IgD-negative memory B cell (primary cell): ENCODE data around the gene SELENOS. TPM values are rescaled to one million over a fixed set of nuclear protein-coding genes. Genes with fewer than 3 reads are reported as not detected.

Source experiments
- H3K27ac Mint-ChIP-seq, 3 donors: one replicate each; pipeline ENCODE4 v1.8.0; 2020 to 2022; ENCODE audit warnings: mild to moderate bottlenecking in 3 of 3, mixed read lengths in 3 of 3, moderate library complexity in 1 of 3
- H3K27me3 Mint-ChIP-seq: one replicate; pipeline ENCODE4 v1.8.0; 2021; ENCODE audit warnings: mixed read lengths
- H3K36me3 Mint-ChIP-seq: one replicate; pipeline ENCODE4 v1.8.0; 2020; ENCODE audit warnings: mild to moderate bottlenecking, mixed read lengths
- H3K4me1 Mint-ChIP-seq, 3 donors: one replicate each; pipeline ENCODE4 v1.8.0; 2020 to 2022; ENCODE audit warnings: mixed read lengths in 3 of 3, mild to moderate bottlenecking in 1 of 3
- H3K4me3 Mint-ChIP-seq, 4 donors: one replicate each; pipeline ENCODE4 v1.8.0; 2020 to 2022; ENCODE audit warnings: mild to moderate bottlenecking in 4 of 4, mixed read lengths in 4 of 4, moderate library complexity in 3 of 4
- H3K9me3 Mint-ChIP-seq, 3 donors: one replicate each; pipeline ENCODE4 v1.8.0; 2020 to 2021; ENCODE audit warnings: mixed read lengths in 3 of 3, mild to moderate bottlenecking in 1 of 3
- polyA plus RNA-seq: library from polyadenylated mRNA; unstranded; fragments of 300-500 nt; fragmentation: Illumina TruSeq; gene quantifications from one replicate; pipeline ENCODE4 v1.2.3, GENCODE V29; 2021

SELENOS gene
- polyA plus RNA-seq, 1 donor from 2014 or later = 55.2 TPM

DNA sequence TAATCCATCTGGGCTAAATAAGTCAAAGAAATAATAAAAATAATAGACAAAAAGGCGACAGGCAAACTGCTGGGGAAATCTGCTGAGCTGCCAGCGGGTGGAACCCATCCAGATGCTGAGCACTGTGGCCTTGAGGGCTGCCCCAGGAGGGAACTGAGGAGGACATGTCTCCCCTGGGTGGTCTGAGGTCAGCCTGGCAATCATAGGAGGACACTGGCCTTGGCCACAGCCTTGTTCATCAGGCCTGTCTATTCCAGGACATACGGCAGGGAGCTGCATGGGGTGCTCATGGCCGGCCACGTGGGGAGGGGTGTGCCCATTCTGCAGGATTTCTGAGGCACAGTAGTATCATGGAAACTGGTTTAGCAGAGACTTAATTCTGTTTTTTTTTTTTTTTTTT lies 39.2 kb upstream of the SELENOS start:
- peaks cover 27% of the 10 kb centered on the region for H3K27me3 Mint-ChIP-seq
- peaks cover 0 to 1% (median 0%) of the 10 kb centered on the region in 3 donors for H3K9me3 Mint-ChIP-seq
- no peak overlapping the region for H3K27ac Mint-ChIP-seq
- H3K36me3 Mint-ChIP-seq = no peaks in the 10 kb centered on the region
- H3K4me3 Mint-ChIP-seq = no peak overlapping the region
- H3K4me1 Mint-ChIP-seq = peaks cover 0 to 9% (median 5%) of the 10 kb centered on the region in 3 donors

GRCh38 chr15:101315736-101316135 lies 38.5 kb upstream of the SELENOS start:
- Mint-ChIP-seq H3K27ac (no peak overlapping the region), H3K4me3 (no peak overlapping the region)

GRCh38 chr15:101314336-101315125 lies 37.2 kb upstream of the SELENOS start:
- Mint-ChIP-seq H3K4me3 (no peak overlapping the region), H3K4me1 (peaks cover 0 to 3% (median 0%) of the 10 kb centered on the region in 3 donors), H3K27ac (no peak overlapping the region), H3K27me3 (peaks cover 12% of the 10 kb centered on the region), H3K9me3 (peaks cover 0 to 1% (median 0%) of the 10 kb centered on the region in 3 donors), H3K36me3 (no peaks in the 10 kb centered on the region)

More at GRCh38 chr15:101315736-101316135, 38.5 kb upstream of the SELENOS start:
- peaks cover 0 to 8% (median 5%) of the 10 kb centered on the region in 3 donors for H3K4me1 Mint-ChIP-seq
- no peaks in the 10 kb centered on the region for H3K36me3 Mint-ChIP-seq
- H3K9me3 Mint-ChIP-seq = peaks cover 0 to 1% (median 0%) of the 10 kb centered on the region in 3 donors
- peaks cover 20% of the 10 kb centered on the region for H3K27me3 Mint-ChIP-seq

GRCh38 chr15:101313041-101313761 lies 35.9 kb upstream of the SELENOS start:
- no peak overlapping the region for H3K27ac Mint-ChIP-seq
- H3K9me3 Mint-ChIP-seq = no peaks in the 10 kb centered on the region
- no peak overlapping the region for H3K4me3 Mint-ChIP-seq

GRCh38 chr15:101310508-101310907 lies 33.2 kb upstream of the SELENOS start:
- peaks cover 3% of the 10 kb centered on the region for H3K27me3 Mint-ChIP-seq
- no peaks in the 10 kb centered on the region for H3K9me3 Mint-ChIP-seq
- H3K4me1 Mint-ChIP-seq = peaks cover 0 to 3% (median 0%) of the 10 kb centered on the region in 3 donors
- H3K4me3 Mint-ChIP-seq = no peak overlapping the region
- H3K27ac Mint-ChIP-seq = peak overlapping the region in 1 of 3 donors; percentile 63
- H3K36me3 Mint-ChIP-seq = no peaks in the 10 kb centered on the region

More at GRCh38 chr15:101313041-101313761, 35.9 kb upstream of the SELENOS start:
- H3K27me3 Mint-ChIP-seq = peaks cover 5% of the 10 kb centered on the region
- no peaks in the 10 kb centered on the region for H3K36me3 Mint-ChIP-seq
- peaks cover 0 to 3% (median 0%) of the 10 kb centered on the region in 3 donors for H3K4me1 Mint-ChIP-seq

DNA sequence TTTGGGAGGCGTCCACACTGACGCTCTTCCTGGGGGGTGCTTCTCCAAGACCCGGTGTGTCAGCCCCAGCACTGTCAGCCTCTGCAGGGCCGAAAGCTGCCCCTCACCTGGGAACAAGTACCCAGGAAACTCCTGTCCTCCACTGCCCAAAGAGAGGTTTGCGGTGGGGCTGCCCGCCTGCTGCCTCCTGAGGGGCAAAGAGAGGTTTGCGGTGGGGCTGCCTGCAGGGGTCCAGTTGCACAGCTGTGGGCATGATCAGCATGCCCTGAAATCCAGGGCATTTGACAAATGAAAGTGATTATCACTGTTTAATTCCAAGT lies 32.8 kb upstream of the SELENOS start:
- H3K4me3 Mint-ChIP-seq = no peak overlapping the region
- no peak overlapping the region for H3K27ac Mint-ChIP-seq
- H3K9me3 Mint-ChIP-seq = no peaks in the 10 kb centered on the region
- H3K27me3 Mint-ChIP-seq = peaks cover 3% of the 10 kb centered on the region
- H3K4me1 Mint-ChIP-seq = peaks cover 0 to 3% (median 0%) of the 10 kb centered on the region in 3 donors
- no peaks in the 10 kb centered on the region for H3K36me3 Mint-ChIP-seq

- no peaks in the 10 kb centered on the region for H3K9me3 Mint-ChIP-seq
- H3K4me1 Mint-ChIP-seq = peaks cover 0 to 3% (median 0%) of the 10 kb centered on the region in 3 donors
- no peak overlapping the region for H3K27ac Mint-ChIP-seq
- H3K4me3 Mint-ChIP-seq = no peak overlapping the region
- peaks cover 3% of the 10 kb centered on the region for H3K27me3 Mint-ChIP-seq
- H3K36me3 Mint-ChIP-seq = no peaks in the 10 kb centered on the region
These were observed 32.3 kb upstream of the SELENOS start for GRCh38 chr15:101309436-101310160.

DNA sequence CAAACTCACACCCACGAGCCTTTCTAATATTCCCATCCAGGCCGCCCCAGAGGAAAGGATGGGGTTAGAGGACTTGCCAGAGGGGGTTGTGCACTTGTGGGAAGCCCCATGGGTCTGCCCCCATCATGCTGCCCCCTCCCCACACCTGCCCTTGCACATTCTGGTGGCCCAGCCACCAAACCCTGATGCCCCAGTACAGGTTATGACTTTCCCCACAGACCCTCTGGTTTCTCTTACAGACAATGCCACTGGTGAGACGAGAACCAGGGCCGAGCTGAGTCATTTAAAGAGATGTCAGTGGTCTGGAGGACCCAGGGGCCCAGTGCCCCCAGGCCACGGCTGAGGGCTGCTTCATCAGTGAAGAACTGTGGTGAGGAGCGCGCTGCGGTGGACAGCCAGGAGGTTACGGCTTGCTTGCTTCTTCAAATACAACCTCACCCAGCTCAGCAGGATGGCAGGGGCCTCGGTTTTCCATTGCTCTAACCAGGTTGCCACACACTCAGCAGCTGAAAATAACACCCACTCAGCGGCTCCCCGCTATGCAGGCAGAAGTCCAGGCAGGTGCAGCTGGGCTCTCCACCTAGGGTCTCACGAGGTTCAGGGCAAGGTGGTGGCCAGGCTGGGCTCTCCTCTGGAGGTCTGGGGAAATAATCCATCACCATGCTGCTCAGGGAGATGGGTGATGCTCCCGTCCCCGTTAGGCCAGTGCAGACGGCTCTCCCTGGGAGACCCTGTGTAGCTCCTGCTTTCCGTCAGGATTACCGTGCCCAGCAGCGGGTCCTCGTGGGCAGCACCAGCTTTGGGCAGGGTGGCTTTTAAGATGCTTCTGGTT lies 31.5 kb upstream of the SELENOS start:
- H3K4me3 Mint-ChIP-seq = no peak overlapping the region
- H3K27ac Mint-ChIP-seq = no peak overlapping the region
- peaks cover 0 to under 1% (median 0%) of the 10 kb centered on the region in 3 donors for H3K4me1 Mint-ChIP-seq
- no peaks in the 10 kb centered on the region for H3K9me3 Mint-ChIP-seq
- peaks cover 3% of the 10 kb centered on the region for H3K27me3 Mint-ChIP-seq
- H3K36me3 Mint-ChIP-seq = no peaks in the 10 kb centered on the region

DNA sequence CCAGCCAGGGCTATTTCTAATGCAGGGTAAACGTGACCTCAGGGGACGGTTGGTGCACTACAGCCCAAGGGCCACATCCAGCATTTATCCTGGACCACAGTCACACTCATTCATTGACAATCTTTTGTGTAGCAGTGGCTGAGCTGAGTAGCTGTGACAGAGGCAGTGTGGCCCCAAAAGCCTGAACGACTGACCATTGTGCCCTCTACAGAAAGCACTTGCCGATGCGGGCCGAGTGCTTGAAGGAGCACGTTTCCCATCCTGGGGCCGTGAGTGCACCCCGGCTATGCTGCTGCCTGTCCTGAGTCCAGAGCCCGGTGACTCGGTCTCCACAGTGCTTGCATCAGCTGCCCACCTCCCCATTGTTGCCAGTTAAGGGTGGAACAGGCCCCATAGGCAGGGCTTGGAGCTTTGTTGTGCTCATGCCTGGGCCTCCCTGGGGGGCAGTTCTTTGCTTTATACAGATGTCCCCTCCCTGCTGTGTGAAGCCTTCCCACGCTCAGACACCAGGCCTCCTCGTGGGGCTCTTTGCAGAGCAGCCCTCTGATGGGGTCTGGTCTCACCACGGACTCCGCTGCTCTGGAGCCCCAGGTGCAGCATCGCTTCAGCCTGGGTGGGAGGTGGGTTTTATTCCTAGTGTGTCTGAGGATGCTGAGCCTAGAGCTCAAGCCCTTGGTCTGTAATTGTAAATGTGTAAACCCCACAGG lies 30.8 kb upstream of the SELENOS start:
- H3K9me3 Mint-ChIP-seq = no peaks in the 10 kb centered on the region
- H3K27me3 Mint-ChIP-seq = peaks cover 3% of the 10 kb centered on the region
- no peak overlapping the region for H3K4me3 Mint-ChIP-seq
- no peaks in the 10 kb centered on the region for H3K36me3 Mint-ChIP-seq
- H3K27ac Mint-ChIP-seq = peak overlapping the region in 1 of 3 donors; percentile 59
- no peaks in the 10 kb centered on the region for H3K4me1 Mint-ChIP-seq

- Mint-ChIP-seq H3K9me3 (no peaks in the 10 kb centered on the region), H3K4me1 (no peaks in the 10 kb centered on the region)
These were observed 30.0 kb upstream of the SELENOS start for GRCh38 chr15:101307048-101307896.

DNA sequence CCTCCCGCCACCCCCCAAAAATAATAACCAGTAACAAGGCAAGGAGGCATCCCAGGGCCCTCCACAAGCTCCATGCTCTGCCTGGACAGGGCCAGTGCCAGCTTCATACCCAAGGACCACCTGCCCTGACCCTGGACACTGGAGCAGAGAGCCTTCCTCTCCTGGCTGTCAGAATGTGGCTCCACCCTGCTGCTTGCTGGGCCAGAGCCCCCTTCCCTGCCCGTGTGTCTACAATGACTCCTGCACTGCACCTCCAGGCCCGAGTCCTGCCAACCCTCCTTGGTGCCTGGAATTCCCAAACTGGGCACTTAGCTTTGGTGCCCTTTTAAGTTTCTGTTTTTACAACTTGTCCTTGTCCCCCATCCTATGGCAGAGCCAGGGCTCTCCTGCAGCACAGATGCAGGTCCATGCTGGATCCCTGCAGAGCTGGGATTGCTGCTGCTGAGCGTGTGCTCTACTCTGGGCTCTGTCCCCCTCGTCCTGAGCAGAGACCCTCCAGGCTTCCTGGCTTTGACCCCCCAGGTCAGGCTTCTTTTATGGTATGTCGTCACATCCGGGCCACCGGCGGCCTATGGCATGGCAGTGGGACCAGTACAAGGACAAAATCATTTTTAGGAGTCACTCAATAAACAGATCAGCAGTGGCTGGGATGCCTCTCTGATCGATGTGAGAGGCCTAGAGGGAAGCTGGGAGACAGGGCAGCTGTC lies 29.2 kb upstream of the SELENOS start:
- H3K9me3 Mint-ChIP-seq = no peaks in the 10 kb centered on the region
- H3K4me1 Mint-ChIP-seq = no peaks in the 10 kb centered on the region
- H3K27ac Mint-ChIP-seq = no peak overlapping the region
- H3K27me3 Mint-ChIP-seq = no peaks in the 10 kb centered on the region
- H3K36me3 Mint-ChIP-seq = no peaks in the 10 kb centered on the region
- H3K4me3 Mint-ChIP-seq = no peak overlapping the region

More at GRCh38 chr15:101307048-101307896, 30.0 kb upstream of the SELENOS start:
- Mint-ChIP-seq H3K27ac (peak overlapping the region in 1 of 3 donors; percentile 59), H3K36me3 (no peaks in the 10 kb centered on the region), H3K4me3 (no peak overlapping the region), H3K27me3 (peaks cover 3% of the 10 kb centered on the region)

- no peaks in the 10 kb centered on the region for H3K36me3 Mint-ChIP-seq
- H3K4me3 Mint-ChIP-seq = no peak overlapping the region
- no peaks in the 10 kb centered on the region for H3K9me3 Mint-ChIP-seq
- no peaks in the 10 kb centered on the region for H3K27me3 Mint-ChIP-seq
- H3K27ac Mint-ChIP-seq = no peak overlapping the region
- no peaks in the 10 kb centered on the region for H3K4me1 Mint-ChIP-seq
These were observed 28.6 kb upstream of the SELENOS start for GRCh38 chr15:101305820-101306255.

DNA sequence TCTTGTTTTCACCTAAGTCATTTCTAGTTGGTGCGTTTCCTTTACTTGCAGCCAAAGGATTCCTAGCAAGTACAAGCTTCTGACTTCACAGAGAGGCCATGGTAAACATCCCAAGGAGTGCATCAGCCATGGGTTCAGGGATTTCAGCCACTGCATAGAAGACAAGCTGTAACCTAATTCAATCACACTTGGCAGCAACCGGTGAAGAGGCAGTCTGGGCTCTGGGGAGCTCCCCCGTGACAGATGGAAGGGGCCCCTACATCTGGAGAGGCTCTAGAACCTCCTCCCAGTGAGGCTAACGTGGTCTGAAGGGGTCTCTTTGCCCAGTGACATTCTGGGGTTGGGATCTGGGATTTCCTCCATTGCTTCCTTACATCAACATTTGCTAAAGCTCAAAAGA lies 26.1 kb upstream of the SELENOS start:
- H3K27me3 Mint-ChIP-seq = no peaks in the 10 kb centered on the region
- H3K9me3 Mint-ChIP-seq = no peaks in the 10 kb centered on the region

More for the DNA sequence above, 26.1 kb upstream of the SELENOS start:
- Mint-ChIP-seq H3K4me3 (no peak overlapping the region), H3K4me1 (peaks cover 0 to 2% (median 2%) of the 10 kb centered on the region in 3 donors), H3K27ac (no peak overlapping the region), H3K36me3 (no peaks in the 10 kb centered on the region)
